ENCODE measurements around the gene WDR88.
A peak's percentile ranks its signal among the peaks of the same experiment; 100 is the strongest.

WDR88 gene

GRCh38 chr19:33167438-33167837, 35.5 kb downstream of the WDR88 start:
- no peak overlapping the region for H3K4me3 ChIP-seq (ENCODE audit: low read depth, low read length)
- no peak for DNase-seq (ENCODE audit: low read depth)
- TF ChIP-seq CTCF (IDR thresholded peaks at IDR 0.05; ENCODE audit: control insufficient read depth, extremely low read depth, insufficient read depth) = no peak

GRCh38 chr19:33168528-33168927, 36.6 kb downstream of the WDR88 start:
- no peak for DNase-seq (ENCODE audit: low read depth)
- no peak for TF ChIP-seq CTCF (IDR thresholded peaks at IDR 0.05; ENCODE audit: control insufficient read depth, extremely low read depth, insufficient read depth)
- no peak overlapping the region for H3K4me3 ChIP-seq (ENCODE audit: low read depth, low read length)

GRCh38 chr19:33171222-33171795, 39.4 kb downstream of the WDR88 start:
- peak; percentile 72 for DNase-seq (ENCODE audit: low read depth)
- TF ChIP-seq CTCF (IDR thresholded peaks at IDR 0.05; ENCODE audit: control insufficient read depth, extremely low read depth, insufficient read depth) = no peak
- peak overlapping the region; percentile 12; the same call in 1 of the 2 replicates for H3K4me3 ChIP-seq (ENCODE audit: low read depth, low read length)

GRCh38 chr19:33171916-33172359, 40.0 kb downstream of the WDR88 start:
- TF ChIP-seq CTCF (IDR thresholded peaks at IDR 0.05; ENCODE audit: control insufficient read depth, extremely low read depth, insufficient read depth) = no peak
- no peak overlapping the region for H3K4me3 ChIP-seq (ENCODE audit: low read depth, low read length)
- no peak for DNase-seq (ENCODE audit: low read depth)

GRCh38 chr19:33174186-33174585, 42.3 kb downstream of the WDR88 start:
- no peak for DNase-seq (ENCODE audit: low read depth)
- TF ChIP-seq CTCF (IDR thresholded peaks at IDR 0.05; ENCODE audit: control insufficient read depth, extremely low read depth, insufficient read depth) = no peak
- H3K4me3 ChIP-seq (ENCODE audit: low read depth, low read length) = no peak overlapping the region

- peak overlapping the region; percentile 92 for H3K4me3 ChIP-seq (ENCODE audit: low read depth, low read length)
- no peak for TF ChIP-seq CTCF (IDR thresholded peaks at IDR 0.05; ENCODE audit: control insufficient read depth, extremely low read depth, insufficient read depth)
- no peak for DNase-seq (ENCODE audit: low read depth)
These were observed 43.4 kb downstream of the WDR88 start for GRCh38 chr19:33175156-33175782.
